Frontal cortex (tissue), 4 donors: ENCODE measurements around the gene NAA15. TPM values are rescaled to one million over a fixed set of nuclear protein-coding genes. Genes with fewer than 3 reads are reported as not detected.
A peak's percentile ranks its signal among the peaks of the same experiment; 100 is the strongest.
"Not testable (repeated sequence)": the region's sequence is repeated elsewhere in the genome, so short reads cannot be mapped to it uniquely, and the experiment has no call there.

Experiments used
- DNase-seq, 2 donors: peaks; one replicate each; pipeline ENCODE4 v3.0.0; 2012; ENCODE audit warnings: low spot score in 2 of 2
- FAIRE-seq: peaks from 2 replicates; lab custom pipeline; 2012; peaks lifted over from hg19 to GRCh38; lab: Jason Lieb, UNC
- total RNA-seq: library from RNA; depleted of rRNA; stranded (reverse); fragments of >200 nt; gene quantifications from one replicate; pipeline ENCODE4 v1.2.3, GENCODE V29; 2014
- donor health status: control.
- donor health status: control.
- donor health status: control.

The NAA15 gene
- total RNA-seq, 1 donor from 2014 or later, result 41.6 TPM

GRCh38 chr4:139436122-139436521 is 134.8 kb downstream of the NAA15 start:
- FAIRE-seq, result no peak
- no peak for DNase-seq

- no peak for DNase-seq
- no peak for FAIRE-seq
These were observed 136.8 kb downstream of the NAA15 start for GRCh38 chr4:139438141-139438540.

- DNase-seq (no peak), FAIRE-seq (no peak)
These were observed 139.7 kb downstream of the NAA15 start for GRCh38 chr4:139441029-139441428.

- DNase-seq, result no peak
- FAIRE-seq, result no peak
These were observed 142.4 kb downstream of the NAA15 start for GRCh38 chr4:139443661-139444060.

GRCh38 chr4:139444881-139445280 is 143.6 kb downstream of the NAA15 start:
- not testable (repeated sequence) for FAIRE-seq, DNase-seq

GRCh38 chr4:139447078-139447477 is 145.8 kb downstream of the NAA15 start:
- FAIRE-seq, DNase-seq: not testable (repeated sequence)

- FAIRE-seq, result no peak
- DNase-seq, result no peak
These were observed 149.3 kb downstream of the NAA15 start for GRCh38 chr4:139450586-139450985.

- DNase-seq (no peak), FAIRE-seq (no peak)
These were observed 150.7 kb downstream of the NAA15 start for GRCh38 chr4:139451997-139452396.

GRCh38 chr4:139453041-139453370 is 151.7 kb downstream of the NAA15 start:
- DNase-seq (no peak), FAIRE-seq (no peak)

- DNase-seq (peak; percentile 84 to 91), FAIRE-seq (no peak)
These were observed 152.2 kb downstream of the NAA15 start for GRCh38 chr4:139453371-139454110.

- DNase-seq (no peak), FAIRE-seq (no peak)
These were observed 153.1 kb downstream of the NAA15 start, which contains the start of gene RAB33B for GRCh38 chr4:139454111-139455045. RAB33B (plus strand) TSS chr4:139454121; CDS start chr4:139454196, 75 bp downstream.

- DNase-seq, result no peak
- FAIRE-seq, result no peak
These were observed 153.8 kb downstream of the NAA15 start for GRCh38 chr4:139455126-139455538.

GRCh38 chr4:139457318-139457717 is 156.0 kb downstream of the NAA15 start:
- FAIRE-seq (no peak), DNase-seq (no peak)

- no peak for FAIRE-seq
These were observed 157.2 kb downstream of the NAA15 start for GRCh38 chr4:139458543-139458942.

GRCh38 chr4:139458999-139459398 is 157.7 kb downstream of the NAA15 start:
- no peak for FAIRE-seq
- DNase-seq, result no peak

More at GRCh38 chr4:139458543-139458942, 157.2 kb downstream of the NAA15 start:
- no peak for DNase-seq

GRCh38 chr4:139460565-139460964 is 159.3 kb downstream of the NAA15 start:
- FAIRE-seq, result no peak
- no peak for DNase-seq

GRCh38 chr4:139461022-139461628 is 159.8 kb downstream of the NAA15 start:
- FAIRE-seq (no peak), DNase-seq (no peak)

GRCh38 chr4:139464512-139464911 is 163.2 kb downstream of the NAA15 start:
- not testable (repeated sequence) for DNase-seq, FAIRE-seq

- FAIRE-seq (no peak), DNase-seq (no peak)
These were observed 164.6 kb downstream of the NAA15 start for GRCh38 chr4:139465922-139466321.

- FAIRE-seq, DNase-seq: not testable (repeated sequence)
These were observed 167.5 kb downstream of the NAA15 start for GRCh38 chr4:139468756-139469155.
